Endothelial cell of umbilical vein (primary cell): Measurements from ENCODE around the gene SH3BGRL2. TPM values are rescaled to one million over a fixed set of nuclear protein-coding genes. Genes with fewer than 3 reads are reported as not detected.

Experiments used
- BruUV-seq: library from RNA; stranded (reverse); fragments of 400-500 nt; replicated peaks from 2 replicates; lab custom pipeline; 2021; lab: Mats Ljungman, UMichigan
- CTCF ChIA-PET: fragments of 300-600, 350-600 bp; sonication (Branson Sonifier 250); formaldehyde crosslinking; loops from one replicate; lab custom pipeline; 2021; ENCODE audit warnings: antibody characterized with exemption, inconsistent platforms; lab: Charles Lee
- POLR2A ChIA-PET: fragments of 300-600, 350-600 bp; sonication (Branson Sonifier 250); formaldehyde crosslinking; loops from one replicate; lab custom pipeline; 2021; ENCODE audit warnings: antibody characterized with exemption, inconsistent platforms; lab: Charles Lee
- DNase-seq: peaks from one replicate; pipeline ENCODE4 v3.0.0-alpha.2; 2011; ENCODE audit warnings: low read depth, low spot score
- FAIRE-seq: peaks from 2 replicates; lab custom pipeline; 2011; peaks lifted over from hg19 to GRCh38; lab: Jason Lieb, UNC
- H2AFZ ChIP-seq: 2 replicates; pipeline ENCODE4 v1.6.0; 2012; ENCODE audit warnings: low read depth, low read length, control low read depth, inconsistent platforms
- H3K27ac ChIP-seq: 2 replicates; pipeline ENCODE4 v1.5.1; 2011; ENCODE audit warnings: low read depth, mild to moderate bottlenecking, control low read depth, low read length, moderate library complexity; ENCODE audit not compliant: insufficient read depth
- H3K27me3 ChIP-seq, 2 experiments: 2 replicates each; pipeline versions ENCODE4 v1.6.0 to v1.6.1; 2011; ENCODE audit warnings: low read length in 2 of 2, mixed read lengths in 1 of 2; ENCODE audit not compliant: control insufficient read depth in 2 of 2, insufficient read depth in 2 of 2
- H3K36me3 ChIP-seq, 2 experiments: 2 replicates in 1 of 2; 3 replicates in 1 of 2; pipeline ENCODE4 v1.5.1; 2011; ENCODE audit warnings: low read length in 2 of 2, mild to moderate bottlenecking in 1 of 2, moderate library complexity in 1 of 2; ENCODE audit not compliant: control insufficient read depth in 2 of 2, insufficient read depth in 2 of 2; ENCODE audit errors: extremely low read depth in 1 of 2
- H3K4me1 ChIP-seq: 3 replicates; pipeline ENCODE4 v1.5.1; 2011; ENCODE audit warnings: mild to moderate bottlenecking, low read length; ENCODE audit not compliant: control insufficient read depth, insufficient read depth; ENCODE audit errors: extremely low read depth
- H3K4me2 ChIP-seq: 2 replicates; pipeline ENCODE4 v1.6.1; 2011; ENCODE audit warnings: low read length, control low read depth, mixed read lengths; ENCODE audit not compliant: insufficient read depth
- H3K4me3 ChIP-seq, 3 experiments: fragments of 200-600 bp in 1 of 3; sonication (generic), shearing (Covaris generic) in 1 of 3; replicated peaks in 1 of 3; 2 replicates each; pipeline ENCODE4 v1.5.1; 2011 to 2016; ENCODE audit warnings: control low read depth in 3 of 3, low read length in 3 of 3, mild to moderate bottlenecking in 2 of 3, inconsistent platforms in 1 of 3, low read depth in 1 of 3, moderate library complexity in 1 of 3; ENCODE audit not compliant: insufficient read depth in 1 of 3
- H3K79me2 ChIP-seq: 2 replicates; pipeline ENCODE4 v1.6.0; 2012; ENCODE audit warnings: low read length, inconsistent platforms; ENCODE audit not compliant: control insufficient read depth, insufficient read depth
- H3K9ac ChIP-seq: replicated peaks from 2 replicates; pipeline ENCODE3; 2011; ENCODE audit warnings: low read length, control low read depth; ENCODE audit not compliant: insufficient read depth; ENCODE audit errors: extremely low read depth
- H3K9me1 ChIP-seq: replicated peaks from 3 replicates; pipeline ENCODE4 v1.6.0; 2011; ENCODE audit warnings: mild to moderate bottlenecking, low read length; ENCODE audit not compliant: control insufficient read depth, insufficient read depth; ENCODE audit errors: extremely low read depth
- H3K9me3 ChIP-seq: replicated peaks from 2 replicates; pipeline ENCODE4 v1.5.1; 2012; ENCODE audit warnings: low read length, inconsistent platforms; ENCODE audit not compliant: control insufficient read depth, insufficient read depth
- H4K20me1 ChIP-seq: replicated peaks from 2 replicates; pipeline ENCODE3; 2011; ENCODE audit warnings: mild to moderate bottlenecking, low read length; ENCODE audit not compliant: control insufficient read depth, insufficient read depth; ENCODE audit errors: extremely low read depth
- FOS ChIP-seq: IDR thresholded peaks from 2 replicates; pipeline ENCODE4 v1.6.1; 2011; ENCODE audit warnings: mild to moderate bottlenecking, low read length, moderate library complexity, borderline replicate concordance; ENCODE audit not compliant: insufficient read depth
- GATA2 ChIP-seq: IDR thresholded peaks from 2 replicates; pipeline ENCODE4 v1.7.0; 2011; ENCODE audit warnings: low read depth, mild to moderate bottlenecking, moderate library complexity, mixed read lengths, low read length; ENCODE audit not compliant: insufficient read length, insufficient read depth
- JUN ChIP-seq: IDR thresholded peaks from 2 replicates; pipeline ENCODE4 v1.6.1; 2011; ENCODE audit warnings: borderline replicate concordance, low read depth; ENCODE audit not compliant: insufficient read length, insufficient read depth
- POLR2A ChIP-seq: IDR thresholded peaks from 2 replicates; pipeline ENCODE4 v1.6.1; 2012; ENCODE audit warnings: low read depth, mild to moderate bottlenecking, control low read depth, low read length
- POLR2AphosphoS5 ChIP-seq: IDR thresholded peaks from 2 replicates; pipeline ENCODE4 v1.6.1; 2012; ENCODE audit warnings: low read depth, mild to moderate bottlenecking, control low read depth, low read length, moderate library complexity; ENCODE audit not compliant: insufficient read depth
- dilution Hi-C: fragments of 300-500 bp; cut with MboI; formaldehyde crosslinking; loops from one replicate; pipeline ENCODE4 v1.15.0; 2019; ENCODE audit warnings: low sequenced_read_pairs; ENCODE audit not compliant: extremely low pct_ligation_motif_present
- intact Hi-C: fragments of 100-400 bp; cut with micrococcal nuclease; formaldehyde crosslinking; loops from one replicate; pipeline ENCODE4 v1.10.0; 2022
- polyA plus RNA-seq, 4 experiments: library from polyadenylated mRNA; depleted of rRNA in 3 of 4; stranded (reverse) in 3 of 4; unstranded in 1 of 4; fragments of >200 nt; gene quantifications; 2 replicates each; pipeline versions ENCODE4 v1.2.1 to v1.2.3, GENCODE V29; 2011 to 2012; ENCODE audit warnings: missing spikeins in 1 of 4
- total RNA-seq: library from RNA; stranded (reverse); gene quantifications from 2 replicates; pipeline ENCODE4 v1.2.3, GENCODE V29; 2021
- TF ChIP-seq, protein P1 (sequence below), 2 donors: IDR thresholded peaks; 1 replicate in 1 of 2; 2 replicates in 1 of 2; pipeline ENCODE4 v1.5.1; 2011; ENCODE audit warnings: low read length in 2 of 2, mild to moderate bottlenecking in 2 of 2, moderate library complexity in 2 of 2, control low read depth in 1 of 2, inconsistent platforms in 1 of 2, low read depth in 1 of 2; ENCODE audit not compliant: insufficient read depth in 1 of 2; ENCODE audit errors: extremely low read depth in 1 of 2

Gene SH3BGRL2
- total and polyA plus RNA-seq, 2 donors (not counting 3 experiments of a cell fraction or from before 2014, with no cell fraction given) = 3.2 to 10.7 TPM

DNA sequence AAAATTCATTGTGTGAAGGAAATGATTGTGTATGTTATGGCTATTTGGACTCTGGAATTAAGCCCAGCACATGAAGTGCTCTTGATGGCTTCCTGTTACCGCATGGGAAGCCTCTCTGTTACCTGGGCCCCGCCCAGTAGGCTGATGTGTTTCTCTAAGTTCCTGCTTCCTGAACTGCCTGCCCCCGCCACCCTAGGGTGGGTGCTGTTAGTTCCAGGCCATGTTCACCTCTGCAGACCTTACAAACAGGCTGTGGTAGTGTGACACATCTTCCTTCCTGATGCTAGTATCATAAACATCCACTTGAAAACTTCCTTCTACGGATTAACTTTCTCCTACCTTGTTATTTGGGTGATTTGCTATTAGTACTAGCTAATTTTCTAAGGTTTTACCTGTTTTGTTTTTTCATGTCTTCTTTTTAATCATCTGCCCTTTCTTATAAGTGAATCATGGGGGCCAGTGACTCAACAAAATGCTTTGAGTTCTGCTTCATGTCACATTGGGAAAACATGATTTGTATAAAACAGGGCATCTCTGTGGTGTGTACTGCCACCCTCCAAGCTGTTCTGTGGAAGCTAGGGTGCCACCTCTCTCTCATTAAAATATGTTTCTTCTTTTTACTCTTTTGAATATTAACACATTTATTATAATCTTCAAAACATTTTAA is 40.6 kb downstream of the SH3BGRL2 start:
- Histone ChIP-seq H3K4me1 (peaks cover 29% of the 10 kb centered on the region), H3K27ac (peak overlapping the region; percentile 39), H3K79me2 (peaks cover 6% of the 10 kb centered on the region), H3K27me3 (no peaks in the 10 kb centered on the region), H3K4me3 (no peak overlapping the region), H3K9me3 (no peaks in the 10 kb centered on the region), H3K9me1 (no peaks in the 10 kb centered on the region), H3K9ac (peak overlapping the region; percentile 1), H3K4me2 (peak overlapping the region; percentile 33), H4K20me1 (no peaks in the 10 kb centered on the region), H2AFZ (no peak overlapping the region), H3K36me3 (peaks cover 0 to 2% of the 10 kb centered on the region in 2 experiments)
- ChIA-PET CTCF (interaction anchor here (0.9 to 5.0 kb wide), 19 partner anchors 10 to 593 kb away, joined by 3 to 103 read pairs (median 6); partner anchors contain the start of gene SH3BGRL2), POLR2A (no interaction called here)
- peak; percentile 65 for TF ChIP-seq GATA2
- TF ChIP-seq POLR2AphosphoS5 = peak; percentile 87
- no peak for TF ChIP-seq POLR2A
- TF ChIP-seq FOS = peak; percentile 91
- peak; percentile 21 for TF ChIP-seq JUN
- BruUV-seq = TSS peak; percentile 45
- intact Hi-C loops (loop anchor here (1.0 to 10.0 kb wide), 6 partner anchors 37 to 594 kb away; partner anchors contain the start of gene PHIP), dilution Hi-C loops (no loop called here)
- DNase-seq = peak; percentile 80
- FAIRE-seq = peak; percentile 88

- Histone ChIP-seq H3K9ac (no peak overlapping the region), H3K9me3 (no peaks in the 10 kb centered on the region), H2AFZ (no peak overlapping the region), H3K4me1 (peaks cover 29% of the 10 kb centered on the region), H3K4me2 (no peak overlapping the region), H3K79me2 (peaks cover 6% of the 10 kb centered on the region), H3K9me1 (no peaks in the 10 kb centered on the region), H3K27ac (peak overlapping the region; percentile 39), H3K4me3 (no peak overlapping the region), H3K27me3 (no peaks in the 10 kb centered on the region), H3K36me3 (peaks cover 0 to 2% of the 10 kb centered on the region in 2 experiments), H4K20me1 (no peaks in the 10 kb centered on the region)
- peak; percentile 68 for DNase-seq
- intact Hi-C loops = loop anchor here (1.0 to 10.0 kb wide), 5 partner anchors 102 to 595 kb away; partner anchors contain the start of gene PHIP
- no TSS peak for BruUV-seq
- dilution Hi-C loops = no loop called here
- no peak for TF ChIP-seq POLR2A
- TF ChIP-seq, protein P1, sequence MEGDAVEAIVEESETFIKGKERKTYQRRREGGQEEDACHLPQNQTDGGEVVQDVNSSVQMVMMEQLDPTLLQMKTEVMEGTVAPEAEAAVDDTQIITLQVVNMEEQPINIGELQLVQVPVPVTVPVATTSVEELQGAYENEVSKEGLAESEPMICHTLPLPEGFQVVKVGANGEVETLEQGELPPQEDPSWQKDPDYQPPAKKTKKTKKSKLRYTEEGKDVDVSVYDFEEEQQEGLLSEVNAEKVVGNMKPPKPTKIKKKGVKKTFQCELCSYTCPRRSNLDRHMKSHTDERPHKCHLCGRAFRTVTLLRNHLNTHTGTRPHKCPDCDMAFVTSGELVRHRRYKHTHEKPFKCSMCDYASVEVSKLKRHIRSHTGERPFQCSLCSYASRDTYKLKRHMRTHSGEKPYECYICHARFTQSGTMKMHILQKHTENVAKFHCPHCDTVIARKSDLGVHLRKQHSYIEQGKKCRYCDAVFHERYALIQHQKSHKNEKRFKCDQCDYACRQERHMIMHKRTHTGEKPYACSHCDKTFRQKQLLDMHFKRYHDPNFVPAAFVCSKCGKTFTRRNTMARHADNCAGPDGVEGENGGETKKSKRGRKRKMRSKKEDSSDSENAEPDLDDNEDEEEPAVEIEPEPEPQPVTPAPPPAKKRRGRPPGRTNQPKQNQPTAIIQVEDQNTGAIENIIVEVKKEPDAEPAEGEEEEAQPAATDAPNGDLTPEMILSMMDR (IDR thresholded peaks at IDR 0.05; ENCODE audit: extremely low read depth in 1 of 2, insufficient read depth in 1 of 2, low read depth in 1 of 2, low read length in 2 of 2) = peak; percentile 39 to 48
- ChIA-PET POLR2A (no interaction called here), CTCF (interaction anchor here (0.5 to 5.0 kb wide), 28 partner anchors 9 to 594 kb away, joined by 3 to 103 read pairs (median 4); partner anchors contain the start of genes LCA5 and SH3BGRL2)
- peak; percentile 77 for FAIRE-seq
Observed at GRCh38 chr6:79672631-79673111, 41.5 kb downstream of the SH3BGRL2 start.
